ENCODE measurements around the gene PRR20B.
"Not testable (repeated sequence)": the region's sequence is repeated elsewhere in the genome, so short reads cannot be mapped to it uniquely, and the experiment has no call there.

PRR20B gene

DNA sequence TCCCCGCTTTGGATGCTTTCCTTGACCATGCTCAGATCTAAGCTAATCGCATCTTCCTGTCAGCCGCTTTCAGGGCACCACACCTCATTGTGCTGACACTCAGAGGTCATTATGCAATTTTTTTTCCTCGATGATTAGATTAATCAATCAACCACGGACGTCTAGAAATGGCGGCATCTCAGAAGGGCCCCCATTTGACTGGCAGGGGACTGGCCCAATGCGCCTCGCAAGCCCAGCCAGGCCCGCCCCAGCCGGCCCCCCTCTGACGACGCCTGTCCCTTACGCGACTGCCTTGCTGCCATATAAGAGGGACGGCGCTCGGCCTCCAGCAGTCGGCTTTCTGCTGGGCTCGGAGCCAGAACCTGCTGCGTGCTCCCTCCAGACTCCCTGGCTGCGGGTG, at the start of gene PRR20B:
PRR20B (plus strand) TSS at position 301 of the 400 bp plus-strand sequence. CDS start 387 bp downstream, outside the sequence.
- not testable (repeated sequence) for DNase-seq

DNA sequence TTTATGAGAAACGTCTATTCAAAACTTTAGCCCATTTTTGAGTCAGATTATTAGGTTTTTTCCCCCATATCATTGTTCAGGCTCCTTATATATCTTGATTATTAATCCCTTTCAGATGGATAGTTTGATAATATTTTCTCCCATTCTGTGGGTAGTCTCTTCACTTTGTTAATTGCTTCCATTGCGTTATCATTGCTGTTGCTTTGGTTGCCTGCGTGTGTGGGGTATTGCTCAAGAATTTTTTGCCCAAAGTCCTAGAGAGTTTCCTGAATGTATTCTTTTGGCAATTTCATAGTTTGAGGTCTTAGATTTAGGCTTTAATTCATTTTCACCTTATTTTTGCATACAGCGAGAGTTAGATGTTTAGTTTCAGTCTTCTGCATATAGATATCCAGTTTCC, 32.3 kb upstream of the PRR20B start:
- DNase-seq, result no peak

GRCh38 chr13:57123681-57124080, 23.6 kb upstream of the PRR20B start:
- no peak for DNase-seq

DNA sequence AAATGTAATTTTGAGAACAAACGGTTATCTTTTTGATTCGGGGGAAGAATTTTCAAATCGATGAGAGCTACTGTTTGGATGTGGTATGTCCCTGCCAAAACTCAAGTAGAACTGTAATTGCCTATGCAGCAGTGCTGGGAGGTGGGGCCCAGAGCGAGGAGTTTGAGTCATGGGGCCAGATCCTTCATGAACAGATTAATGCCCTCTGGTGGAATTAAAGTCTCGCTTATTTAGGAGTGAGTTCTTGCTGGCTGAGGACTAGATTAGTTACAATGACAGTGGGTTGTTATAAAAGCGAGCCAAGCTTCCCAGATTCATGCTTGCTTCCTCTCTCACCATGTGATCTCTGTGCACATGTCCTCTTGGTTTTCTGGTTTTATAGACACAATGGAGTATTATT, 18.4 kb upstream of the PRR20B start:
- DNase-seq, result no peak

DNA sequence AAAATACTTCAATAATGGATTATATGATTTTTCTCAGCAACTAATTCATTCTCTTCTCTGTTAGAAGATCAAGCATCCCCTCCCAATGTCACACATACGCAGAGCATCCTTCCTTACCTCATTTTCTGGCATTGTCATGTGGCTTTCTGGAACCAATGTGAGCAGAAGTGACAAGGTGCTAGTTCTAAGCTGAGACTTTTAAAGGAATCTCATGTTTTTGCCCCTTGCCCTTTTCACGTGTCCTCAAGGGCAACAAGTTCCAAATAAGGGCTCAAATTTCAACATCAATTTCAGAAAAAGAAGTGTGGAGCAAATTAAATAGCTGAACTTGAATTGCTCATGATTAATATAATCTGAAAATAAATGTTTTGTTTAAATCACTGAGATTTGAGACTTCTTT, 11.2 kb upstream of the PRR20B start:
- no peak for DNase-seq

- DNase-seq, result no peak
Observed at GRCh38 chr13:57137585-57137984, 9.7 kb upstream of the PRR20B start.

GRCh38 chr13:57138988-57139387, 8.3 kb upstream of the PRR20B start:
- no peak for DNase-seq

GRCh38 chr13:57139781-57140180, 7.5 kb upstream of the PRR20B start:
- not testable (repeated sequence) for DNase-seq

DNA sequence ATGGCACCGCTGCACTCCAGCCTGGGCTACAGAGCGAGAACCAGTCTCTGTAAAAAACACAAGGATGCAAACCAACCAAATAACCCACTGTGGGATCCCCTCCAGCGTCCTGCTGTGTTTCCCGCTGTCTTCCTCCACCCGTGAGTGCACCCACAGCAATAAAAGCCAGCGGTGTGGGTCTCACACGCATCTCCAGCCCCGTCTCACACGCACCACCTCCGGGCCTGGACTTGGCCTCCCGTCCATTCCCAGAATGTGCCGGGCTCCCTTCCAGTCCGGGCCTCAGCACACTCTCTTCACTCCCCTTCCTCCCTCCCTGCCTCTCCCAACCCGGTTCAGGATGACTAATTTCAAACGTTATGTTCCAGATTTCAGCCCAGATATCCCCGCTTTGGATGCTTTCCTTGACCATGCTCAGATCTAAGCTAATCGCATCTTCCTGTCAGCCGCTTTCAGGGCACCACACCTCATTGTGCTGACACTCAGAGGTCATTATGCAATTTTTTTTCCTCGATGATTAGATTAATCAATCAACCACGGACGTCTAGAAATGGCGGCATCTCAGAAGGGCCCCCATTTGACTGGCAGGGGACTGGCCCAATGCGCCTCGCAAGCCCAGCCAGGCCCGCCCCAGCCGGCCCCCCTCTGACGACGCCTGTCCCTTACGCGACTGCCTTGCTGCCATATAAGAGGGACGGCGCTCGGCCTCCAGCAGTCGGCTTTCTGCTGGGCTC, 6.9 kb upstream of the PRR20B start, which contains the start of gene PRR20A:
PRR20A (plus strand) TSS at position 684 of the 734 bp plus-strand sequence. CDS start 387 bp downstream, outside the sequence.
- DNase-seq, result not testable (repeated sequence)

GRCh38 chr13:57148106-57148505, 818 bp downstream of the PRR20B start:
- not testable (repeated sequence) for DNase-seq

DNA sequence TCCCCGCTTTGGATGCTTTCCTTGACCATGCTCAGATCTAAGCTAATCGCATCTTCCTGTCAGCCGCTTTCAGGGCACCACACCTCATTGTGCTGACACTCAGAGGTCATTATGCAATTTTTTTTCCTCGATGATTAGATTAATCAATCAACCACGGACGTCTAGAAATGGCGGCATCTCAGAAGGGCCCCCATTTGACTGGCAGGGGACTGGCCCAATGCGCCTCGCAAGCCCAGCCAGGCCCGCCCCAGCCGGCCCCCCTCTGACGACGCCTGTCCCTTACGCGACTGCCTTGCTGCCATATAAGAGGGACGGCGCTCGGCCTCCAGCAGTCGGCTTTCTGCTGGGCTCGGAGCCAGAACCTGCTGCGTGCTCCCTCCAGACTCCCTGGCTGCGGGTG, 6.5 kb downstream of the PRR20B start, which contains the start of gene PRR20C:
PRR20C (plus strand) TSS at position 301 of the 400 bp plus-strand sequence. CDS start 387 bp downstream, outside the sequence.
- DNase-seq, result not testable (repeated sequence)

- not testable (repeated sequence) for DNase-seq
Observed at GRCh38 chr13:57160332-57160731, 13.0 kb downstream of the PRR20B start, which contains the start of gene PRR20D. Gene PRR20D, plus strand, starts transcription at chr13:57160632. Its CDS starts 387 bp downstream, at chr13:57161019.

DNA sequence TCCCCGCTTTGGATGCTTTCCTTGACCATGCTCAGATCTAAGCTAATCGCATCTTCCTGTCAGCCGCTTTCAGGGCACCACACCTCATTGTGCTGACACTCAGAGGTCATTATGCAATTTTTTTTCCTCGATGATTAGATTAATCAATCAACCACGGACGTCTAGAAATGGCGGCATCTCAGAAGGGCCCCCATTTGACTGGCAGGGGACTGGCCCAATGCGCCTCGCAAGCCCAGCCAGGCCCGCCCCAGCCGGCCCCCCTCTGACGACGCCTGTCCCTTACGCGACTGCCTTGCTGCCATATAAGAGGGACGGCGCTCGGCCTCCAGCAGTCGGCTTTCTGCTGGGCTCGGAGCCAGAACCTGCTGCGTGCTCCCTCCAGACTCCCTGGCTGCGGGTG, 19.6 kb downstream of the PRR20B start, which contains the start of gene PRR20E:
PRR20E (plus strand) TSS at position 301 of the 400 bp plus-strand sequence. CDS start 387 bp downstream, outside the sequence.
- not testable (repeated sequence) for DNase-seq

DNA sequence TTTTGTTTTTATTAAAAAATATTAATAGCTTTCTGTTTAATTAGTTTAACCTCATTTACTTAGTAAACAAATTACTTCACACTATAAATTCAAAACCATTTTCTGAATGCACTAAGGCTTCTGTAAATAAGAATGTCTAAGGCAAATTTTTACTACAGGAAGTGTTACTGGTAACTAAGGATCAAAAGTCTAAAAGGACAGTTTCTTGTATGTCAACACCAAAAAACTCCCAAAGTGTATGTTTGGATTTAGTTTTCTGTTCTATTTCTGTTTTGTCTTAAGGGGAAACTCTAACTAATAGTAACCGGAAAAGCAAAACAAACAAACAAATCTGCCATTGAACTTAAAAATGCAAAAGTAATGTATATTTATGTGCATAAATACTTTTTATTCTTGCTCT, 44.4 kb downstream of the PRR20B start:
- no peak for DNase-seq

Data from GOT3 (cell line).